Measurements from ENCODE around the gene PTH1R.

The PTH1R gene

DNA sequence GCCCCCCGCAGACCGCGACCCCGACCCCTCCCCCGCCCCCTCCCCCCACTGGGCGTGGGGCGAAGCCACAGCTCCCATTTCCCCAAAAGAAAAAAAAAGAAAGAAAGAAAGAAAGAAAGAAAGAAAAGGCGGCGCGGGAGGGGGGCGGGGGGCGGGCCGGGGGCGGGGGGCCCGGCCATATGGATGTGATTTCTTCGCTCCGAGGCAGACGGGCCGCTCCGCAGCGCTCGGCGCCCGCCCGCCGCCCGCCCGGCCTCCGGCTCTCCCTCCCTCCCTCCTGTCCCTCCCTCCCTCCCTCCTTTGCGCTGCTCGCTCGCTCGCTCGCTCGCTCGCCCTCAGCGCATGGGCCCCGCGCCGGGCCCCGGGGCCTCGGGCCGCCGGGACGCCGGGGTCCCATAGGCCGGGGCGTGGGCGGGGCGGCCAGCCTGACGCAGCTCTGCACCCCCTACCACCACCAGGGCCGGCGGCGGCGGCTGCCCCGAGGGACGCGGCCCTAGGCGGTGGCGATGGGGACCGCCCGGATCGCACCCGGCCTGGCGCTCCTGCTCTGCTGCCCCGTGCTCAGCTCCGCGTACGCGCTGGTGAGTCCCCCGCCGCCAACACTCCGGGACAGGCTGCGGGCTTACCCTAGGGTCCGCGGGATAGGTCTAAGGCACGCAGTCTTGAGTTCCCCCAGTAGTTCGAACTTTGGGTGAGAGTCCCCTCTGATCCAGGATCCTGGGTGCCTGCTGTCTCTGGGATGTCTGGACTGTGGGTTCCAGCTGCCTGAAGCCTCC, 5.7 kb downstream of the PTH1R start:
- no peak for DNase-seq (ENCODE audit: low read depth in 2 of 2)

DNA sequence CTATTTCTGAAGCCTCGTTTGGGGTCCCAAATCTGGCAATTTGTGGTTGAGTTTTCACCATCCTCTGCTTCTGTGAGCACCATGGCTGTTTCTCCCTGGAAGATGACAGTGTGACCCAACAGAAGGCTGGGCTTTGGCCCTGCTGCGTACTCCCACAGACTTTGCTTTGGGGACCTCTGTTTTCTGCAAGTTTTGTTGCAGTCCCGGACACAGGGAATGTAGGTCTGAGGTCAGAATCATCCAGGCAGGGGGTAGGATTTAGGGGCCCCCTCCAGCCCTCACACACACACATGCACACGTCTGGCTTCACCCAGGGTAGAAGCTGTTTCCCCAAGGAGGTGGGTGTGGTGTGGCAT, 6.3 kb downstream of the PTH1R start:
- no peak for DNase-seq (ENCODE audit: low read depth in 2 of 2)

DNA sequence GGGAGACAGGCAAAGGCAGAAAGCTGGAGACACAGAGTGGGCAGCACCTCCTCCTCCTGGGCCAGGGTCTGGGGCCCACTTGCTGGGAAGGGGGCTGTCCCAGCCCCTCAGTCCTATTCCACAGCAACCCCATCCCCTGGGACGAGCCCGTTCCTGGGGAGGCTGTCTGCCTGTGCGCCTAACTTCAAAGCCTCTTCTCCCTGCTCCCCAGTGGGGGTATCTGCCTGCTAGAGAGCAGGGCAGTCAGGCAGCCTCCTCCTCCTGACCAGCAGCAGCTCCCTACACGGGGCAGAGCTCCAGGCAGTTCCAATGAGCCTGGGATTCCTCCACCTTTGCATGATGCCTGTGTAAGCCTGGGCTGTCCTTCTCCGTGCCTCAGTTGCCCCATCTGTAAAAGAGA, 6.9 kb downstream of the PTH1R start:
- no peak for DNase-seq (ENCODE audit: low read depth in 2 of 2)

DNA sequence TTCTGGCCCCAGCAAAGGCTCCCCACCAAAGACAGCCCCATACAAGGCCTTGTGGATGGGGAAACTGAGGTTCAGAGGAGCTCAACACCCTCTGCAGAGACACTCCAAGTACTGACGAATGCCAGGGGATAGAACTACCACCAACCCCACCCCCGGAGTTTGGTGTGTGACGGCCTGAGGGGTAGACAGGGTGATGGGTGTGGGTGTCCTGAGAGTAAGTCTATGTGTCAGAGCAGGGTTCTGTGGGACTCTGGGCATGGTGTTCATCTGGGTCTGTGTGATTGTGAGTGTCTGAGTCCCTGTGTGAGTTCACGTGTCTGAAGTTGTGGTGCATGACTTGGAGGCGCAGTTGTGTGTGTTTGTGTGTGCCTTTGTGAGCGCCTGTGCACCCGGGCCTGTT, 7.4 kb downstream of the PTH1R start:
- no peak for DNase-seq (ENCODE audit: low read depth in 2 of 2)

DNA sequence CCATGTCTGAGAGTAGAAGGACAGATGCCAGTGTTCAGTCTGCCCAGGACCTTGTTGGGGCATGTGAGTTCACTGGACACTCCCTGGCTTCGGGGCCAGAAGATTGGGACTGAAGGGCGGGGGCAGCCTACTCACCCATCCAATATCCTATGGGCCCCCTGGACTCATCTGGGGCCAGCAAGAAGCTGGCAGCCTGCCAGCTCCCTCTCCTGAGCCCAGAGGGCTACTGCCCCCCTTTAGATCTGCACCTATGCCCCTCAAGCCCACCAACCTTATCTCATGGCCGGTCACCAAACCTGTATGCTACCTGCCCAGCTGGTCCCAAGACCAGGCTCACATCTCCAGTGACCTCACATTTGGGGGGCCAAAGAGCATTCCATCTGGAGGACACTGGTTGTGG, 8.1 kb downstream of the PTH1R start:
- DNase-seq (ENCODE audit: low read depth in 2 of 2), result no peak

DNA sequence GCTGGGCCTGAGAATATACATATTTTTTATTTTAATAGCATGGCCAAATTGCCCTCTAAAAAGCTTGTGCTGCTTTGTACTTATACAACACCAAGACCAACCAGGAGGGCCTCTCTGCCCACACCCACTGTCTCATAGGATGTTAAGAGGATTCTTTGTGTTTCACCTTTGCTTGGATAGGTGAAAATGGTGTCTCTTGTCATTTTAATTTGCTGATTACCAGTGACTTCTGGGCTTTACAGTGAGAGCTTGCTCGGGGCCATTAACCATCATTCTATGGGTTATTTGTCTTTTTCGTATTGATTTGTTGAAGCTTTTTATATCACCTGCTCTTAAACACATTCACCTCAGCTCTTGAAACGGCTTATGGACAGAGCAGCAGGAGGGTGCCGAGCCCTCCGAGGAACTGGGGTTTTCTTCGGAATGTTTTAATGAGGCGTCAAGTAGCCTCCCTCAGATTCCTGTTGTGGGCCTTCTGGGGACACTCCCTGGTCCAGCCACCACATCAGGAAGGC, 10.5 kb downstream of the PTH1R start:
- DNase-seq (ENCODE audit: low read depth in 2 of 2), result no peak

DNA sequence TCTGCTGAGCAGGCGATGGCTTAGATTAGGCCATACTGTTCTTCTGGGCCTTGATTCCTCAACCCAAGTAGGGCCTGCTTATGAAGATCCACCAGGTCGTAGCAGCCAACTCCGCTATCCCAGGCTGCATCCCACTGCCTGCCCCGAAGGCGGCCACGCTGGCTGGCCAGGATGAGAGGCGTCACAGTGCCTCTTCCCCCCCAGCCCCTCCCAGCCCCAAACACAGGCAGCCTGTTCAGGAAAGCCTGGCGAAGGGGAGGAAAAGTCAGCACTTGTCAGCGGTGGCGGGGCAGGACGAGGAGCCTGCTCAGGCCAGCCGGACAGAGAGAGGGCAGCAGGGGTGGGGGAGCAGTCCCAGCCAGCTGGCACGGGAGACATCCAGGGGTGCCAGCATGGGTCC, 11.2 kb downstream of the PTH1R start:
- DNase-seq (ENCODE audit: low read depth in 2 of 2), result no peak

DNA sequence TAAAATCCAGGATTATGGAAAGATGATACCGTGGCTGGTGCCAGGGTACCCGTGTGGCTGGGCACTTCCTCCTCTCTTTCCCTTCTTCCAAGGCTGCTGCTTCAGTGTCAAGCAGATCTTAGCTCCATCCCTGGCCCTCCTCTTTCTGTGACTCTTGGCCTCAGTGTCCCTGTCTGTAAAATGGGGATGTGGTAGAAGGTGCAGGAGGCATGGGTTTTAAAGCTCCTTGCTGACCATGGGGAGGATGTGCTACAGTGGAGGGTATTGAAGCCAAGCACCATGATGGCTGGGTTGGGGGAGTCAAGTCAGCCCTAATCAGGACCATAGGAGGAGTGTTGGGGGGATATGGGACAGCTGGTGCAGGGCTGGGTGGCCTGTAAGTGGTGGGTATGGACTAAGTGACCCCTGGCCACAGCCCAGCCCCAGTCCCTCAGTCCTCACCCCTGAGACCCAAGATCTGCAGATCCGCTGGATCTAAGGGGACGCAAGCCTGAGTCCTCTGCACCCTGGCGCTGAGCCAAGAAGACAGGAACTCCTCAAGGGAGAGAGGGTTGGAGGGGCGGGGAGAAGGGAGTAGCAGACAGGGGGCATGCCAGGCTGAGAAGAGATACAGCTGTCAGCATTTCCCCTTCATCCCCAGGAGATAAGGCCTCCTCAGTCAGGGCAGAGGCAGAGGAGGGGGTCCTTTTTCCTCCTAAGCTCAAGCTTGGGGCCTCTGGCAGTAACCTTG, 12.0 kb downstream of the PTH1R start:
- no peak for DNase-seq (ENCODE audit: low read depth in 2 of 2)

DNA sequence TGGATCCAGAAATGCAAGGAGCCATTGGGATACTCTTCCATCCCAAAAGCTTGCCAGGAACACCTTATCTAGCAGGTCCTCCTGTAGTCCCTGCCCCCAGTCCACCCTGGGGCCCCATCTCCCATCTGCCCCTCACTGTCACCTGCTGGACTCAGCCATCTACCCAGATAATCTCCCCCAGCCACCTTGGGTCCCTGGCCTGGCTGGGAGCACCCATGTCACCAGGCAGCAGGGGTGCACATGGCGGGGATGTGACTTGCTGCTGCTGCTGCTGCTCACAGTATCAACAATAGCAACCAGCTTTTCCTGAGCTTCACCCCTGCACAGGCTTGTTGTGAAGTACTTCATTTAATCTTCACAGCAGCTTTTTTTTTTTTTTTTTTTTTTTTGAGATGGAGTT, 12.6 kb downstream of the PTH1R start:
- DNase-seq (ENCODE audit: low read depth in 2 of 2), result no peak

DNA sequence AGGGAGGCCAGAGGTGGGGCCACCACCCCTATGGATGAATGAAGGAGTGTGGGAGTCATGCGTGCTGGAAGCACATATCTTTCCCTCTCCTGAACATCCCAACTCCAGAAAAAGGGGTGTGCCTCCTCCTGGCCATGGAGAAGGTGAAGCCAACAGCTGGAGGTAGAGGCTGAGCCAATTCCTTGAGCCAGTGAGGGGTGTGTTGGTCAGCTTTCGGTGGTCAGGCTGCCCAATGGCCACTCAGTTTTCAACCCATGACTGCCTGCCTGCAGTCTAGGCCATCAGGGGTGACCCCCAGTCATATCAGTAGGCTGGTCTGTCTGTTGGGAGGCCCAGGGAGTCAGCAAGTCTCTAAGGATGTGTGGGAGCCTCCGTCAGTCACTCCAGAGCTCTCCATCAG, 13.6 kb downstream of the PTH1R start:
- no peak for DNase-seq (ENCODE audit: low read depth in 2 of 2)

DNA sequence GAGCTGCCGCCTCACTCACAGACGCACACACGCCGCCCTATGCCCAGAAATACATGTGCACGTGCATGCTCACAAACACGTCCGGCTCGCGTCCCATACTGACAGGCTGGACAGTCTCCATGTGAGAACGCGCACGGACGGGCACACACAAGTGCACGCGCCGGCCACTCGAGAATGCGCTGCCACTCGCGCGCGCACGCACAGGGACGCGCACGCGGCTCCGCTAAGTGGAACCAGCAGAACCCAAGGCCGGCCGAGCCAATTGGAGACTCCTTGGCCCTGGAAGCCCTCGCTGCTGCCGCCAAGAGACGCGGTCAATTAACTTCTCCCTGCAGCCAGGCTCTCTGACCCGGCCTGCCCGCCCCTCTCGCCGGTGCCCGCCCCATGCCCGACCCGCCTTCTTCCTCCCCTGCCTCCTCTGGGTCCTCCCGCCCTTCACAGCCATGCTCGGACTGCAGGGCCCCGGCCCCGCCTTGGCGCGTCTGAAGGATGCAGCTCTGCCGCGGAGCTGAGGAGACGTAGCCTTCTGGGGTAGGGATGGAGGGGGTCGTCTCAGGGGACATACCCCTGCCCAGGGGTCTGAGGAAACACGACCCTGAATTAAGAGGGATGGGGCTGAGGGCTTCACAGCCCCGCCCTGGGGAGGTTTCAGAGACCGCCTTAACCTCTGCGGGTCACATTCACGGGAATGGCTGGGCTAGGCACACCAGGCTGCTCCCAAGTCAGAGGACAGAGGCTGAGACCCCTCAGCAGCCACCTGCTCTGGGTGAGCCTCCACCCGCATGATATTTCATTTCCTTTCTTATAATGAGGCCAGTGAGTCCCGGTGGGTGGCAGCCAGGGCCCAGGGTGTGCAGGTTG, 15.0 kb downstream of the PTH1R start:
- DNase-seq (ENCODE audit: low read depth in 2 of 2), result no peak

DNA sequence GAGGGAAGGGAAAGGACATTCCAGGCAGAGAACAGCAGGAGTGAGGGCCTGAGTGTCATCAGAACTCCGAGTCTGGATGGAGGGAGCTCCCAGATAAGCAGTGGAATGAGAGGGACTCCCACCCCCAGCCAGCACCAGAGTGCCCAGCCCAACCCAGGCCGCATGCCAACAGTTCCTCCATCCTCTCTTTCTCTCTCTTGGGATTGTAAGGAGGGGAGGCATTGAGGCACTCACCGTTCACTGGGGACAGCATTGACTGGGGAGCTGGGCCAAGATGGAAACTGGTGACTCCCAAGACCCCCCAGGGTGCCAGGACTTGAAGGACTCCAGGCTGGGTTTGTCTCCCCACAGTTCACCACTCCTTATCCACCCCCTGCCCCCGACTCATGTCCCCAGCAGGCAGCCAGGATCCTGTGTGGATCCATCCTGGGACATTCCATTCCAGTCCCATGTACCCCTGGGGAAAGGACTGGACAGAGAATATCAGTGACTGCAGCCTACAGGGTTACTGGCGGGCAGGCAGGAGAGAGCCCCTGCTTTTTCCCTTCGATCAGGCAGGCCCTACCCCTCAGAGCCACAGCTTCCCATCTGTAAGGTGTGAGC, 15.7 kb downstream of the PTH1R start:
- no peak for DNase-seq (ENCODE audit: low read depth in 2 of 2)

DNA sequence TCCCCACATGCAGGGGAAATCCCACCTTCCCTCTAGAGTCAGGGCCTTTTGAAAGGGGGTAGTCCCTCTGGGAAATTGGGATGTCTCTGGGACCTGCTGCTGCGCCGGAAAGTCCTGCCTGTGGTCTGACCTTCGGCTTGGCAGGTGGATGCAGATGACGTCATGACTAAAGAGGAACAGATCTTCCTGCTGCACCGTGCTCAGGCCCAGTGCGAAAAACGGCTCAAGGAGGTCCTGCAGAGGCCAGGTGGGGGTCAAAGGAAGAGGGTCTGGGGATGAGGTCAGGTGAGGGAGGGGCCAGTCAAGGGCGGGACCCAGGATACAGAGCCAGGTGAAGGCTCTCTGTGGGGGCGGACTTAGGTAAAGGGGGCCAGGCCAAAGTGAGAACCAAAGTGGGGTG, 16.2 kb downstream of the PTH1R start:
- no peak for DNase-seq (ENCODE audit: low read depth in 2 of 2)

DNA sequence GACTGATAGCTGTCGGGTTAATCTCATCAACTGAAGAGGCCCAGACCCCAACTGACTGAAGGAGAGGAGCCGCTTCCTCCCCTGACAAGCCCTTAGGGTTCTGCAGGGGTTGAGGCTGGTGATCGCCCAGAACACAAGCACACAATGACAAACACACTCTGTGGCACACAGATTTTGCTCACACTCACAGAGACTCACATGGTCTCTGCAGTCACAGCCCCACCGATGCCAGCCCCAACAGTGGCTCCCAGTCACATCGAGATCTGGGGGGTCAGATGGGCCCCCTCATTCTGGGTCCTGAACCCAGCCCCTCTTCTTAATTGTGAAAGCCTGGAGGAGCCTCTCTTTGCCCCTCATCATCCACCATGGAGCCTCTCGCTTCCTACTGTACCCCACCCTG, 16.7 kb downstream of the PTH1R start:
- DNase-seq (ENCODE audit: low read depth in 2 of 2), result no peak

DNA sequence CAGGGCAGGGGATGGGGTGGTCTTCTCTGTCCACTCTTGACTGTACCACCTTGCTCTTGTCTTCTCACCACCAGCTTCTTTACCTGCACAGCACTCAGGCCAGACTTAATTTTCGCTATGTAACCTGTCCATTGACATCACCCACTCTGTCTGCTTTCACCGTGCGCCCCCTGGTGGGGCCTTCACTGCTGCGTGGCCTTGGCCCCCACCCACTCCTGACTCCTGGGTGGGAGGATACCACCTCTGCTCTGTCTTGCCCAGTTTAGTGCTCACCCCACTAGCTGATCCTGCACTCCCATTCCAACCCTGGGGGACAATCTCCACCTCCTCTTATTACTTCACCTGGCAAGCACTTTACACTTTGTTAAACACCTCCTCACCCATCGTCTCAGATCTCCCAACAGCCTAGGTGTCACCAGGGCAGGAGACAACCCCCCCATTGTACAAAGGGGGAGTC, 17.7 kb downstream of the PTH1R start:
- DNase-seq (ENCODE audit: low read depth in 2 of 2), result peak; percentile 52 to 64

DNA sequence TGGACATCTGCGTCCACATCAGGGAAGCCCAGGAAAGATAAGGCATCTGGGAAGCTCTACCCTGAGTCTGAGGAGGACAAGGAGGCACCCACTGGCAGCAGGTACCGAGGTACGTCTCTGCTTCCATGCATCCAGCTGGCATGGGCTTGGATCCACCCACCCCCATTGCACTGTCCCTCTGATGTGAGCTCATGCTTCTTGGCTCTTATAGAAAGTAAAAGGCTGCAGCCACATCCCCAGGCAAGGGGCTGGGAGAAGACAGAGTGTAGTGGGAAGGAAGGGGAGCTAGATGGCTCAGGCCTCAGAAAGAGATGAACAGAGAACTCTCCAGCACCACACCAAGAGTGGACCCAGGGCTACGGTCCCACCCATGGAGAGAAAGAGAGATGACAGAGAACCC, 18.2 kb downstream of the PTH1R start:
- DNase-seq (ENCODE audit: low read depth in 2 of 2), result no peak

DNA sequence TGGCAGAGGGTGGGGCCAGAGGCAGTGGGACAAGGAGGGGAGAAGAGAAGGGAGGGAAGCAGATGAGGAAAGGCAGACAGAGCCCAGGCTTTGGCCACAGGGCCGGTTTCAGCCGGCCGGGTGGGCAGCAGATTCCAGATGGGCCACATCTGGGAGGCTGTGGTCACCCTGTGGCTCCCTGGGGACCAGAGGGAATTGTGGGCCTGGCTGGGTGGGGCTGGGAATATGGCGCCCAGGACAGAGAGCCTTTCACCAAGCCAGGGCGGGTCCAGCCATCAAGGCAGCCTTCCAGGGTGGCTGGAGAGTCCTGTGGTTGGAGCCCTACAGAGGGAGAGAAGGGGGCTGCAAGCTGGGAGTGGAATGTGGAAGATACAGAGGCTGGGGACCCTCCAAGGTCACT, 18.9 kb downstream of the PTH1R start:
- no peak for DNase-seq (ENCODE audit: low read depth in 2 of 2)

DNA sequence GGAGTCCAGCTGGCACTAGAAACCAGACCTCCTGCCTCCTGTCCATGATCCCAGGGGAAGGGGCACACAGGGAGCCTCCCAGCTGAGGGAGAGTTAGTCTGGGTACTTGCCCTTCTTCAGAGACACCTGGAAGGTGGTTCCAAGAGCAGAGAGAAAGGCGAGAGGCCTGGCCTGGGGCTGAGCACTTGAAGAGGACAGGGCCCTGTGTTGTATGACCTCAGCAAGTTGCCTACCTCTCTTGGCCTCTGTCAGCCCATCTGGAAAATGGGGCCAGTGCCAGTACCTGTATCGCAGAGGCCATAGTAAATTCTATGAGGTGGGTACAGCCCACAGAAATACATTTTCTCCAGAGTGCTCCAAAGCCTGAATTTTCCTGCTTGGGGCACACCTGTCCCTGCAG, 19.5 kb downstream of the PTH1R start:
- DNase-seq (ENCODE audit: low read depth in 2 of 2), result no peak

DNA sequence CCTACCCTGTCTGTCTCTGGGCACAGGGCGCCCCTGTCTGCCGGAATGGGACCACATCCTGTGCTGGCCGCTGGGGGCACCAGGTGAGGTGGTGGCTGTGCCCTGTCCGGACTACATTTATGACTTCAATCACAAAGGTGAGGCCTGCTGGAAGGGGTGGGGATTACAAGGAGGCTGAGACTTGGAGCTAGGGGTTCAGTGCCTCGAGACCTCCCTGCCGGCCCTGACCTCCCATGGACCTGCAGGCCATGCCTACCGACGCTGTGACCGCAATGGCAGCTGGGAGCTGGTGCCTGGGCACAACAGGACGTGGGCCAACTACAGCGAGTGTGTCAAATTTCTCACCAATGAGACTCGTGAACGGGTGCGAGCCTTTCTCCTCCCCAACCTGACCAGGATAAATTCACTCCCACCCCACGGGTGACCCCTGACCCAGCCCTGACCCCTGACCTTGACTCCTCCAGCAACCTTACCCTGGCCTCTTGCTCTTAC, 20.4 kb downstream of the PTH1R start:
- DNase-seq (ENCODE audit: low read depth in 2 of 2), result no peak

DNA sequence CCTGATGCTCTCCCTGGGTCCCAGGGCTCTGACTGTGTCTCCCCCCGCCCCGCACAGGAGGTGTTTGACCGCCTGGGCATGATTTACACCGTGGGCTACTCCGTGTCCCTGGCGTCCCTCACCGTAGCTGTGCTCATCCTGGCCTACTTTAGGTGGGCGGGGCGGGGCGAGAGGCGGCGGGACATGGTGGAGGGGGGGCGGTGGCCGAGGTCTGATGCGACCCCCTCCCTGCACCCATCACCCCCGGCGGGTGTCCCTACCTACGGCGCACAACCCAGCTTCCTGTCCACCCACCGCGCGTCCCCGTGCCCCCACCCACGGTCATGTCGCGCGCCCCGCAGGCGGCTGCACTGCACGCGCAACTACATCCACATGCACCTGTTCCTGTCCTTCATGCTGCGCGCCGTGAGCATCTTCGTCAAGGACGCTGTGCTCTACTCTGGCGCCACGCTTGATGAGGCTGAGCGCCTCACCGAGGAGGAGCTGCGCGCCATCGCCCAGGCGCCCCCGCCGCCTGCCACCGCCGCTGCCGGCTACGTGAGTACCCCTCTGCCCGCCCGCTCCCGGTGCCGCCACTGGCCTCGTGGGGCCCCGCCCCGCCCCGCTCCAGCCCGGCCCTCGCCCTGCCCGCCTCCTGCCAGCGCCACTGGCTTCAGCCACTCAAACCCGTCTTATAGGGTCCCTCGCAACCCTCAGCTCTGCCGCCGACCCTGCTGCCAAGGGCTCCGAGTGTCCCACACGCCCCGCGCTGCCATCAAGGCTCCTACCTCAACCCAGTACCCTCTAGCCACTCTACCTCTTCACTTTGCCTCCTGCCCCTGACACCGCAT, 21.0 kb downstream of the PTH1R start:
- no peak for DNase-seq (ENCODE audit: low read depth in 2 of 2)

Measured in activated CD8-positive, alpha-beta memory T cell treated with anti-CD3 and anti-CD28 coated beads for 4 hours (primary cell).